ENCODE results near the gene ADGRV1.
"Not testable (repeated sequence)": the region's sequence is repeated elsewhere in the genome, so short reads cannot be mapped to it uniquely, and the experiment has no call there.

GRCh38 chr5:90619762-90620161 lies 61.2 kb downstream of the ADGRV1 start:
- not testable (repeated sequence) for TF ChIP-seq CTCF (conservative IDR thresholded peaks at IDR 0.05; ENCODE audit: low read length); EZH2phosphoT487 (IDR thresholded peaks at IDR 0.05; ENCODE audit: borderline replicate concordance)

All from Loucy (cell line).